Rectal smooth muscle tissue (tissue), 1 donor: ENCODE measurements around the gene CNN3.
A peak's percentile ranks its signal among the peaks of the same experiment; 100 is the strongest.

Source experiments
- H3K27ac ChIP-seq: one replicate; pipeline ENCODE4 v1.7.0; 2013; ENCODE audit warnings: low read depth, low read length, inconsistent platforms
- H3K27me3 ChIP-seq: one replicate; pipeline ENCODE4 v1.7.0; 2013; ENCODE audit warnings: low read length; ENCODE audit not compliant: control insufficient read depth, insufficient read depth
- H3K36me3 ChIP-seq: one replicate; pipeline ENCODE4 v1.7.0; 2013; ENCODE audit warnings: low read length; ENCODE audit not compliant: control insufficient read depth, insufficient read depth
- H3K4me1 ChIP-seq: one replicate; pipeline ENCODE4 v1.7.0; 2013; ENCODE audit warnings: low read length; ENCODE audit not compliant: control insufficient read depth, insufficient read depth
- H3K4me3 ChIP-seq: one replicate; pipeline ENCODE4 v1.7.0; 2013; ENCODE audit warnings: low read length
- H3K9ac ChIP-seq: one replicate; pipeline ENCODE4 v1.7.0; 2013; ENCODE audit warnings: low read length

CNN3 gene

GRCh38 chr1:94926915-94927404, at the start of gene CNN3:
CNN3 (minus strand) TSS chr1:94927110; CDS start chr1:94926894, 216 bp downstream.
- Histone ChIP-seq H3K4me3 (peak within 1 kb of the TSS; percentile 92), H3K36me3 (no peaks in the 10 kb centered on the region), H3K4me1 (peaks cover 23% of the 10 kb centered on the region), H3K27me3 (no peaks in the 10 kb centered on the region), H3K27ac (peak within 1 kb of the TSS; percentile 98), H3K9ac (peak within 1 kb of the TSS; percentile 92)

GRCh38 chr1:94974824-94975223, 47.9 kb upstream of the CNN3 start:
- Histone ChIP-seq H3K36me3 (no peaks in the 10 kb centered on the region), H3K9ac (no peak overlapping the region), H3K4me3 (no peak overlapping the region), H3K27me3 (no peaks in the 10 kb centered on the region), H3K27ac (no peak overlapping the region), H3K4me1 (no peaks in the 10 kb centered on the region)

GRCh38 chr1:94974241-94974640, 47.3 kb upstream of the CNN3 start:
- no peak overlapping the region for H3K4me3 ChIP-seq
- H3K36me3 ChIP-seq: no peaks in the 10 kb centered on the region
- H3K4me1 ChIP-seq: no peaks in the 10 kb centered on the region
- H3K27me3 ChIP-seq: no peaks in the 10 kb centered on the region
- no peak overlapping the region for H3K9ac ChIP-seq
- H3K27ac ChIP-seq: no peak overlapping the region

GRCh38 chr1:94973309-94973922, 46.5 kb upstream of the CNN3 start:
- Histone ChIP-seq H3K36me3 (no peaks in the 10 kb centered on the region), H3K4me1 (no peaks in the 10 kb centered on the region), H3K27me3 (no peaks in the 10 kb centered on the region), H3K4me3 (no peak overlapping the region), H3K27ac (peak overlapping the region; percentile 40), H3K9ac (no peak overlapping the region)

GRCh38 chr1:94971491-94971924, 44.6 kb upstream of the CNN3 start:
- no peak overlapping the region for H3K4me3 ChIP-seq
- H3K27ac ChIP-seq: no peak overlapping the region
- no peaks in the 10 kb centered on the region for H3K27me3 ChIP-seq
- H3K9ac ChIP-seq: no peak overlapping the region
- no peaks in the 10 kb centered on the region for H3K4me1 ChIP-seq
- no peaks in the 10 kb centered on the region for H3K36me3 ChIP-seq

- H3K4me3 ChIP-seq: no peak overlapping the region
- no peaks in the 10 kb centered on the region for H3K36me3 ChIP-seq
- H3K4me1 ChIP-seq: no peaks in the 10 kb centered on the region
- H3K27me3 ChIP-seq: no peaks in the 10 kb centered on the region
- H3K27ac ChIP-seq: no peak overlapping the region
- no peak overlapping the region for H3K9ac ChIP-seq
Observed at GRCh38 chr1:94970783-94971182, 43.9 kb upstream of the CNN3 start.

- Histone ChIP-seq H3K27me3 (no peaks in the 10 kb centered on the region), H3K27ac (no peak overlapping the region), H3K4me3 (no peak overlapping the region), H3K9ac (no peak overlapping the region), H3K36me3 (no peaks in the 10 kb centered on the region), H3K4me1 (no peaks in the 10 kb centered on the region)
Observed at GRCh38 chr1:94969137-94969536, 42.2 kb upstream of the CNN3 start.

GRCh38 chr1:94966033-94966432, 39.1 kb upstream of the CNN3 start:
- Histone ChIP-seq H3K36me3 (no peaks in the 10 kb centered on the region), H3K4me3 (no peak overlapping the region), H3K27me3 (no peaks in the 10 kb centered on the region), H3K27ac (no peak overlapping the region), H3K9ac (no peak overlapping the region), H3K4me1 (no peaks in the 10 kb centered on the region)

- Histone ChIP-seq H3K27me3 (no peaks in the 10 kb centered on the region), H3K4me1 (no peaks in the 10 kb centered on the region), H3K9ac (no peak overlapping the region), H3K27ac (no peak overlapping the region), H3K4me3 (no peak overlapping the region), H3K36me3 (no peaks in the 10 kb centered on the region)
Observed at GRCh38 chr1:94963864-94964263, 37.0 kb upstream of the CNN3 start.

- Histone ChIP-seq H3K4me1 (no peaks in the 10 kb centered on the region), H3K27ac (peak overlapping the region; percentile 72), H3K4me3 (peak overlapping the region; percentile 64), H3K27me3 (no peaks in the 10 kb centered on the region), H3K36me3 (no peaks in the 10 kb centered on the region), H3K9ac (no peak overlapping the region)
Observed at GRCh38 chr1:94962409-94963265, 35.7 kb upstream of the CNN3 start.

- Histone ChIP-seq H3K27me3 (no peaks in the 10 kb centered on the region), H3K27ac (no peak overlapping the region), H3K36me3 (no peaks in the 10 kb centered on the region), H3K9ac (no peak overlapping the region), H3K4me3 (no peak overlapping the region), H3K4me1 (no peaks in the 10 kb centered on the region)
Observed at GRCh38 chr1:94961988-94962387, 35.1 kb upstream of the CNN3 start.

GRCh38 chr1:94961582-94961981, 34.7 kb upstream of the CNN3 start:
- H3K27me3 ChIP-seq: no peaks in the 10 kb centered on the region
- H3K4me1 ChIP-seq: no peaks in the 10 kb centered on the region
- H3K36me3 ChIP-seq: no peaks in the 10 kb centered on the region
- H3K4me3 ChIP-seq: no peak overlapping the region
- no peak overlapping the region for H3K9ac ChIP-seq
- no peak overlapping the region for H3K27ac ChIP-seq
